ENCODE results near the gene CCNT2.

DNA sequence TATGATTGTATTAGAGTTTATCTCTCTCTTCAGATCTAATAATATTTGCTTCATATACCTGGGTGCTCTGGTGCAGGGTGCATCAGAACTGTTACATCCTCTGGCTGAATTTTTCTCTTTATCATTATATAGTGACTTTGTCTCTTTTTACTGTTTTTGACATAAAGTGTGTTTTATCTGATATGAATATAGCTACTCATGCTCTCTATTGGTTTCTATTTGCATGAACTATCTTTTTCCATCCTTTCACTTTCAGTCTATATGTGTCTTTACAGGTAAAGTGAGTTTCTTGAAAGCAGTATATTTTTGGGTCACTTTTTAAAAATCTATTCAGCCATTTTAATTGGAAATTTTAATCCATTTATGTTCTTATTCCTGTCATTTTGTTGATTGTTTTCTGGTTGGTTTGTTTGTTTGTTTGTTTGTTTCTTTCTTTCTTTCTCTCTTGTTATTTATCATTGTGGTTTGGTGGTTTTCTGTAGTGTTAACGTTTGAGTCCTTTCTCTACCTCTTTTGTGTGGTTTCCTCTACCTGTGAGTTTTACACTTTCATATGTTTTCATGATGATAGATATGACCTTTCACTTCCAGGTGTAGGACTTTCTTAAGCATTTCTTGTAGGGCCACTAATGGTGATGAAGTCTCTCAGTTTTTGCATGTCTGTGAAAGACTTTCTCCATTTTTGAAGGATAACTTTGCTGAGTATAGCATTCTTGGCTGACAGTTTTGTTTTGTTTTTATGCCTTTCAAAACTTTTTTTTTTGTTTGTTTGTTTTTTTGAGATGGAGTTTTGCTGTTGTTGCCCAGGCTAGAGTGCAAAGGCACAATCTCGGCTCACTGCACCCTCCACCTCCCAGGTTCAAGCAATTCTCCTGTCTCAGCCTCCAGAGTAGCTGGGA, 54.9 kb downstream of the CCNT2 start:
- TF ChIP-seq, protein P1, sequence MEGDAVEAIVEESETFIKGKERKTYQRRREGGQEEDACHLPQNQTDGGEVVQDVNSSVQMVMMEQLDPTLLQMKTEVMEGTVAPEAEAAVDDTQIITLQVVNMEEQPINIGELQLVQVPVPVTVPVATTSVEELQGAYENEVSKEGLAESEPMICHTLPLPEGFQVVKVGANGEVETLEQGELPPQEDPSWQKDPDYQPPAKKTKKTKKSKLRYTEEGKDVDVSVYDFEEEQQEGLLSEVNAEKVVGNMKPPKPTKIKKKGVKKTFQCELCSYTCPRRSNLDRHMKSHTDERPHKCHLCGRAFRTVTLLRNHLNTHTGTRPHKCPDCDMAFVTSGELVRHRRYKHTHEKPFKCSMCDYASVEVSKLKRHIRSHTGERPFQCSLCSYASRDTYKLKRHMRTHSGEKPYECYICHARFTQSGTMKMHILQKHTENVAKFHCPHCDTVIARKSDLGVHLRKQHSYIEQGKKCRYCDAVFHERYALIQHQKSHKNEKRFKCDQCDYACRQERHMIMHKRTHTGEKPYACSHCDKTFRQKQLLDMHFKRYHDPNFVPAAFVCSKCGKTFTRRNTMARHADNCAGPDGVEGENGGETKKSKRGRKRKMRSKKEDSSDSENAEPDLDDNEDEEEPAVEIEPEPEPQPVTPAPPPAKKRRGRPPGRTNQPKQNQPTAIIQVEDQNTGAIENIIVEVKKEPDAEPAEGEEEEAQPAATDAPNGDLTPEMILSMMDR (IDR thresholded peaks at IDR 0.05) = no peak
- TF ChIP-seq SIN3A (IDR thresholded peaks at IDR 0.05; ENCODE audit: borderline replicate concordance, low read depth, low read length) (no peak), TAF1 (IDR thresholded peaks at IDR 0.05; ENCODE audit: borderline replicate concordance, low read depth, low read length) (no peak), EP300 (IDR thresholded peaks at IDR 0.05; ENCODE audit: borderline replicate concordance in 1 of 2, low read depth in 1 of 2, low read length in 1 of 2) (no peak), POLR2AphosphoS5 (IDR thresholded peaks at IDR 0.05; ENCODE audit: low read depth, low read length) (no peak), YY1 (IDR thresholded peaks at IDR 0.05; ENCODE audit: low read depth) (no peak)
- TF ChIP-seq, protein P2, sequence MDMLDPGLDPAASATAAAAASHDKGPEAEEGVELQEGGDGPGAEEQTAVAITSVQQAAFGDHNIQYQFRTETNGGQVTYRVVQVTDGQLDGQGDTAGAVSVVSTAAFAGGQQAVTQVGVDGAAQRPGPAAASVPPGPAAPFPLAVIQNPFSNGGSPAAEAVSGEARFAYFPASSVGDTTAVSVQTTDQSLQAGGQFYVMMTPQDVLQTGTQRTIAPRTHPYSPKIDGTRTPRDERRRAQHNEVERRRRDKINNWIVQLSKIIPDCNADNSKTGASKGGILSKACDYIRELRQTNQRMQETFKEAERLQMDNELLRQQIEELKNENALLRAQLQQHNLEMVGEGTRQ (IDR thresholded peaks at IDR 0.05; ENCODE audit: borderline replicate concordance, low read depth, low read length) = no peak
- TF ChIP-seq, protein P3, sequence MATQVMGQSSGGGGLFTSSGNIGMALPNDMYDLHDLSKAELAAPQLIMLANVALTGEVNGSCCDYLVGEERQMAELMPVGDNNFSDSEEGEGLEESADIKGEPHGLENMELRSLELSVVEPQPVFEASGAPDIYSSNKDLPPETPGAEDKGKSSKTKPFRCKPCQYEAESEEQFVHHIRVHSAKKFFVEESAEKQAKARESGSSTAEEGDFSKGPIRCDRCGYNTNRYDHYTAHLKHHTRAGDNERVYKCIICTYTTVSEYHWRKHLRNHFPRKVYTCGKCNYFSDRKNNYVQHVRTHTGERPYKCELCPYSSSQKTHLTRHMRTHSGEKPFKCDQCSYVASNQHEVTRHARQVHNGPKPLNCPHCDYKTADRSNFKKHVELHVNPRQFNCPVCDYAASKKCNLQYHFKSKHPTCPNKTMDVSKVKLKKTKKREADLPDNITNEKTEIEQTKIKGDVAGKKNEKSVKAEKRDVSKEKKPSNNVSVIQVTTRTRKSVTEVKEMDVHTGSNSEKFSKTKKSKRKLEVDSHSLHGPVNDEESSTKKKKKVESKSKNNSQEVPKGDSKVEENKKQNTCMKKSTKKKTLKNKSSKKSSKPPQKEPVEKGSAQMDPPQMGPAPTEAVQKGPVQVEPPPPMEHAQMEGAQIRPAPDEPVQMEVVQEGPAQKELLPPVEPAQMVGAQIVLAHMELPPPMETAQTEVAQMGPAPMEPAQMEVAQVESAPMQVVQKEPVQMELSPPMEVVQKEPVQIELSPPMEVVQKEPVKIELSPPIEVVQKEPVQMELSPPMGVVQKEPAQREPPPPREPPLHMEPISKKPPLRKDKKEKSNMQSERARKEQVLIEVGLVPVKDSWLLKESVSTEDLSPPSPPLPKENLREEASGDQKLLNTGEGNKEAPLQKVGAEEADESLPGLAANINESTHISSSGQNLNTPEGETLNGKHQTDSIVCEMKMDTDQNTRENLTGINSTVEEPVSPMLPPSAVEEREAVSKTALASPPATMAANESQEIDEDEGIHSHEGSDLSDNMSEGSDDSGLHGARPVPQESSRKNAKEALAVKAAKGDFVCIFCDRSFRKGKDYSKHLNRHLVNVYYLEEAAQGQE (IDR thresholded peaks at IDR 0.05; ENCODE audit: low read depth, low read length) = no peak
- TF ChIP-seq, protein P4, sequence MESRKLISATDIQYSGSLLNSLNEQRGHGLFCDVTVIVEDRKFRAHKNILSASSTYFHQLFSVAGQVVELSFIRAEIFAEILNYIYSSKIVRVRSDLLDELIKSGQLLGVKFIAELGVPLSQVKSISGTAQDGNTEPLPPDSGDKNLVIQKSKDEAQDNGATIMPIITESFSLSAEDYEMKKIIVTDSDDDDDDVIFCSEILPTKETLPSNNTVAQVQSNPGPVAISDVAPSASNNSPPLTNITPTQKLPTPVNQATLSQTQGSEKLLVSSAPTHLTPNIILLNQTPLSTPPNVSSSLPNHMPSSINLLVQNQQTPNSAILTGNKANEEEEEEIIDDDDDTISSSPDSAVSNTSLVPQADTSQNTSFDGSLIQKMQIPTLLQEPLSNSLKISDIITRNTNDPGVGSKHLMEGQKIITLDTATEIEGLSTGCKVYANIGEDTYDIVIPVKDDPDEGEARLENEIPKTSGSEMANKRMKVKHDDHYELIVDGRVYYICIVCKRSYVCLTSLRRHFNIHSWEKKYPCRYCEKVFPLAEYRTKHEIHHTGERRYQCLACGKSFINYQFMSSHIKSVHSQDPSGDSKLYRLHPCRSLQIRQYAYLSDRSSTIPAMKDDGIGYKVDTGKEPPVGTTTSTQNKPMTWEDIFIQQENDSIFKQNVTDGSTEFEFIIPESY (IDR thresholded peaks at IDR 0.05; ENCODE audit: borderline replicate concordance, low read depth) = no peak
